HepG2 (cell line): Measurements from ENCODE around the gene RNASE8. TPM values are rescaled to one million over a fixed set of nuclear protein-coding genes. Genes with fewer than 3 reads are reported as not detected.

Experiments
- ATF6 ChIP-seq: sonication (generic); formaldehyde crosslinking; conservative IDR thresholded peaks from 2 replicates; pipeline ENCODE4 v1.4.0; 2020; ENCODE audit warnings: missing genetic modification reagents
- CCDC6 ChIP-seq: sonication (generic); formaldehyde crosslinking; IDR thresholded peaks from 2 replicates; pipeline ENCODE4 v1.8.1; 2022; ENCODE audit warnings: mild to moderate bottlenecking, missing genetic modification reagents, moderate library complexity
- DMTF1 ChIP-seq: sonication (generic); formaldehyde crosslinking; IDR thresholded peaks from 2 replicates; pipeline ENCODE4 v1.4.0; 2020; ENCODE audit warnings: mild to moderate bottlenecking, missing genetic modification reagents
- ETV5 ChIP-seq: IDR thresholded peaks from 2 replicates; pipeline ENCODE4 v1.6.1; 2018; ENCODE audit warnings: missing biosample characterization, missing genetic modification reagents, inconsistent platforms, borderline replicate concordance
- GMEB1 ChIP-seq: sonication (generic); formaldehyde crosslinking; IDR thresholded peaks from 2 replicates; pipeline ENCODE4 v1.5.1; 2020; ENCODE audit warnings: missing genetic modification reagents, mild to moderate bottlenecking, borderline replicate concordance
- POGK ChIP-seq: sonication (generic); formaldehyde crosslinking; conservative IDR thresholded peaks from 2 replicates; pipeline ENCODE4 v1.8.0; 2022; ENCODE audit warnings: mild to moderate bottlenecking, moderate library complexity, missing genetic modification reagents
- RAD51 ChIP-seq: fragments of 450-650 bp; IDR thresholded peaks from 2 replicates; pipeline ENCODE4 v1.6.1; 2016; ENCODE audit warnings: borderline replicate concordance
- SIN3B ChIP-seq: fragments of 150-350 bp; IDR thresholded peaks from 2 replicates; pipeline ENCODE4 v1.6.1; 2014; ENCODE audit warnings: low read length
- SKIL ChIP-seq: sonication (generic); formaldehyde crosslinking; IDR thresholded peaks from 2 replicates; pipeline ENCODE4 v1.8.0; 2022; ENCODE audit warnings: missing genetic modification reagents, mild to moderate bottlenecking, moderate library complexity, borderline replicate concordance
- TBX3 ChIP-seq: fragments of 450-650 bp; IDR thresholded peaks from 2 replicates; pipeline ENCODE4 v1.6.1; 2017; ENCODE audit warnings: antibody characterized with exemption, mild to moderate bottlenecking, inconsistent platforms, borderline replicate concordance
- ZFX ChIP-seq: sonication (generic); formaldehyde crosslinking; IDR thresholded peaks from 2 replicates; pipeline ENCODE4 v1.4.0; 2020; ENCODE audit warnings: mild to moderate bottlenecking, low read depth, missing genetic modification reagents, moderate library complexity
- ZMYM3 ChIP-seq: sonication (generic); formaldehyde crosslinking; IDR thresholded peaks from 2 replicates; pipeline ENCODE4 v1.5.1; 2020; ENCODE audit warnings: mild to moderate bottlenecking, missing genetic modification reagents
- ZNF138 ChIP-seq: sonication (generic); formaldehyde crosslinking; IDR thresholded peaks from 2 replicates; pipeline ENCODE4 v1.5.0; 2020; ENCODE audit warnings: mild to moderate bottlenecking, low read depth, missing genetic modification reagents
- ZNF17 ChIP-seq: sonication (generic); formaldehyde crosslinking; IDR thresholded peaks from 2 replicates; pipeline ENCODE4 v1.5.0; 2020; ENCODE audit warnings: mild to moderate bottlenecking, missing genetic modification reagents
- ZNF20 ChIP-seq: sonication (generic); formaldehyde crosslinking; IDR thresholded peaks from 2 replicates; pipeline ENCODE4 v1.4.0; 2020; ENCODE audit warnings: mild to moderate bottlenecking, moderate library complexity, missing genetic modification reagents
- ZNF207 ChIP-seq: fragments of 450-650 bp; IDR thresholded peaks from 2 replicates; pipeline ENCODE4 v1.6.1; 2016; ENCODE audit warnings: antibody characterized with exemption, borderline replicate concordance
- ZNF761 ChIP-seq: sonication (generic); formaldehyde crosslinking; conservative IDR thresholded peaks from 2 replicates; pipeline ENCODE4 v1.4.0; 2020; ENCODE audit warnings: mild to moderate bottlenecking, missing genetic modification reagents
- ZSCAN31 ChIP-seq: sonication (generic); formaldehyde crosslinking; IDR thresholded peaks from 2 replicates; pipeline ENCODE4 v1.5.0; 2020; ENCODE audit warnings: low read depth, mild to moderate bottlenecking, missing genetic modification reagents
- polyA plus RNA-seq, 8 experiments: library from polyadenylated mRNA; depleted of rRNA in 3 of 8; stranded (reverse) in 7 of 8; unstranded in 1 of 8; fragments of >200 nt; fragmentation: Illumina TruSeq in 4 of 8; extraction: Trizol in 4 of 8; gene quantifications; 2 replicates each; pipeline versions ENCODE4 v1.2.1 to v1.2.3, GENCODE V29; 2011 to 2016; ENCODE audit warnings: low read depth in 4 of 8, missing spikeins in 1 of 8, mixed read lengths in 1 of 8; ENCODE audit not compliant: insufficient read depth in 1 of 8
- total RNA-seq, 5 experiments: library from RNA; depleted of rRNA; stranded (reverse); fragments of >200 nt; fragmentation: Illumina TruSeq; extraction: Trizol; gene quantifications; 2 replicates each; pipeline ENCODE4 v1.2.3, GENCODE V29; 2016; ENCODE audit warnings: low read depth in 1 of 5

The RNASE8 gene
- total and polyA plus RNA-seq, 2 of the 13 experiments (the other 11 are each of a cell fraction or from before 2014, with no cell fraction given): not detected

GRCh38 chr14:21102521-21103410, 45.1 kb downstream of the RNASE8 start (continued):
- TF ChIP-seq GMEB1 (CRISPR knock-in tag) (no peak), ZNF17 (CRISPR knock-in tag) (no peak), ZNF20 (0 out of 2 replicates have a peak, but pooled peaks have one; percentile 3), DMTF1 (no peak), ZSCAN31 (CRISPR knock-in tag) (no peak), ZMYM3 (CRISPR knock-in tag) (no peak), TBX3 (no peak), ATF6 (no peak), ZNF207 (no peak), SIN3B (no peak), ZNF761 (CRISPR knock-in tag) (0 out of 2 replicates have a peak, but pooled peaks have one; percentile 16), ZFX (CRISPR knock-in tag) (peak; percentile 59; the same call in 1 of the 2 replicates), CCDC6 (CRISPR knock-in tag) (no peak), POGK (CRISPR knock-in tag) (no peak), ZNF138 (CRISPR knock-in tag) (no peak), RAD51 (0 out of 2 replicates have a peak, but pooled peaks have one; percentile 1), ETV5 (CRISPR knock-in tag) (no peak), SKIL (CRISPR knock-in tag) (no peak)
